SK-N-DZ (cell line): Measurements from ENCODE around the gene ECHS1.
"Not testable (repeated sequence)": the region's sequence is repeated elsewhere in the genome, so short reads cannot be mapped to it uniquely, and the experiment has no call there.

ENCODE experiments used
- DNase-seq: peaks from one replicate; pipeline ENCODE4 v3.0.0-alpha.2; 2015; ENCODE audit warnings: low spot score

ECHS1 gene

DNA sequence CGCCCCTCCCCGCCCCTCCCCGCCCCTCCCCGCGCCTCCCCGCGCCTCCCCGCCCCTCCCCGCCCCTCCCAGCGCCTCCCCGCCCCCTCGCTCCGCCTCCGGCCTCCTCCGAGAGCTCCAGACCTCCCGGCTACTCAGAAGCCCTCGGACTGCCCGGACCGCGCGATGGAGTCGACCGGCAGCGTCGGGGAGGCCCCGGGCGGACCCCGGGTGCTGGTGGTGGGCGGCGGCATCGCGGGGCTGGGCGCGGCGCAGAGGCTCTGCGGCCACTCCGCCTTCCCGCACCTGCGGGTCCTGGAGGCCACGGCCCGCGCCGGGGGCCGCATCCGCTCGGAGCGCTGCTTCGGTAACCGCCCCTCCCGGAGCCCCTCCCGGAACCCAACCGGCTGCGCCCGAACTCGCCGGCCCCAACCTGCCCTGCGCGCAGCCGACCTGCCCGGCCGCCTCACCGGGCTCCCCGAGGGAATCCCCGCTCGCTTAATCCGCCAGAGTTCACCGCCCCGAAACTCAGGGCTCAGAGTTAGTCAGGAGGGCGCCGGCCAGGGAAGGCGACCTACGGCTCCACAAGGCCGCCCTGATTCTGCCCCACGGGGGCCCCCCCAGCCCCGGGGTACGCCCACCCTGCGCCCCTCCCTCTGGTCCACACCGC lies 6.1 kb upstream of the ECHS1 start, which contains the start of gene PAOX:
Gene PAOX, plus strand, starts transcription at position 111 of the 649 bp plus-strand sequence. Its CDS starts 55 bp downstream, at position 166.
- no peak for DNase-seq

DNA sequence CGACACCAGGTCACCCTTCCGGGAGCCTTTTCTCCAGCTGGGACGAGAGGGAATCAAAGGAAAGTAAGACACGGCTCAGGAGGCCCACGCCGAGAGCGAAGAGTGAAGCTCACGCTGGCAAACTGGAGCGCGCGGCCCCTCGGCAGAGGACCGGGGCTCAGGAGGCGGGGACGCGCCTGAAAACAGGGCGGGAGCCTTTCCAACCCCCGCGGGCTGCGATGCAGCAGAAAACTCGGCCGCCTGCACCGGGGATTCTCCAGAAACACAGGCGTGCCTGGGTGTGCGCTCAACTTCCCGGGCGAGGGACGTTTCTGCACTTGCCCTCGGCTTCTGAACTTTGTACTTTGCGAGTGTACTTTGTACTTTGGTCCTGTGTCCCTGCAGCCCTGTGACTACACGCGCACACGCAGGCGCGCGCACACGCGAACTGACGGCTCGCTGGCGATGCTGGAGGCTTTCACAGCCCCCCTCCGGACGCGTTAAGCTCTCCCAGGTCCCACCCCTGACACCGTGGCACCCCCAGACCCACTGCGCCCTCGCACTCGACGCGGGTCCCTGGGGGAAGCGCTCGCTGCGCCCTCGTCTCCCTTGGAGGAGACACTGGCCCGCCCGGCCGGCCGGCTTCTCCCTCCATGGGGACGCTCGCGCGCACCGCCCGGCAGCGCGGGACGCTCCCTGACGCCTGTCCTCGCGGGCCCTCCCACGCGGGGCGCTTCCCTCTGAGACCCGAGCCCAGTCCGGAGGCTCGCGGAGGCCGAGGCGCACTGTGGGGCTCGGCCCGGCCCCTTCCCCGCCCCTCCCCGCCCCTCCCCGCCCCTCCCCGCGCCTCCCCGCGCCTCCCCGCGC lies 5.3 kb upstream of the ECHS1 start:
- DNase-seq = peak; percentile 55

DNA sequence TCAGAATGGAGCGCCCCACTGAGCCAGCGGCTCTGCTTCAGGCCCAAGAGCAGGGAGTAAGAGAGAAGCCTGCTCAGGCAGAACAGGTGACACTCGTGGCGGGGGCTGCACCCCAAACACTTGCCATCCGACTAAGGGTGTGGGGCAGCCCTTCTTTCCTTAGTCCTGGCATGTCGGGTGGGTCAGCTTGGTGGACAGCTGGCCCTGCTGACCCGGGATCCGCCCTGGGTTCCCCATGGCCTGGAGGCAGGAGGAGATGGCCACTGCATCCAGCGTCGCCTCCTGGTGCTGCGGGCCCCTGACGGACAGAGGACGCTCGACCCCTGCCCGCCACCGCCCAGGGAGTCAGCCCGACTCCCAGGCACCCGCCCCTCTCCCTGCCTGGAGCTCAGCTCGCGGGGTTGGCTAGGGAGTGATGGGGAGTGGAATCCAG lies 4.7 kb upstream of the ECHS1 start:
- DNase-seq = no peak

DNA sequence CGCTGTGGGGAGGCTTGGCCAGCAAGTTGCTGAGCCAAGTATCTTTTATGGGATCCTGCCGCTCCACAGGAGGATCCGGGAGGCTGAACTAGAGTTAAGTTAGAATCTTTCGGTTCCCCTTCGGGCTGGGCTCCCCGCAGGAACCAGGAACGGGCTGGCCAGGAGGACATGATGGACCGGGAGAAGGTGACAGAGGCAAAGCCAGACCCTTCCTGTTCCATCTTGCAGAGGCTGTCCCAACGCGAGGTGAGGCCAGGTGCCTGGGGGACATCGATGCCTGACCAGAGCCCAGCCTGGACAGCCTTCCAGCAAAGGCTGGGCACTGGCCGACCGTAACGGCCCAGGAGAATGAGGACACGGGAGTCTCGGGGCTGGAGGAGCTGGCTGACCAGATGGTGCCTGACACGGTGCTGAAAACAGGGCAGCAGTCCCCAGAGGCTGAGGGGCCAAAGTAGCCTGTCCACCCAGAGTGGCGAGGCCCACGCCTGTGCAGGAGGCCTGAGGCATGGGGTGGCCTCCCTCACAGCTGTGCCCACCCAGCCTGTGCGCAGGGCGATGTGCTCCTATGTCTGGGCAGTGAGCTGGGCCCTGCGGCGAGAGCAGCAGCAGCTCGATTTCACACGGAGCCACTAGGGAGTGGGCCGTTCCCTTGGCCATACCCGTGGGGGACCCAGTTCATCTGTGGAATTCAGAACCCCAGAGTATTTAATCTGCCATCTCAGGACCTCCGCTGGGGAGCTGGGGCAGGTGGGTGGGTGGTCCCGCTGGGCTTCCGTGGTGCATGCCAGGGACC lies 4.1 kb upstream of the ECHS1 start:
- no peak for DNase-seq

DNA sequence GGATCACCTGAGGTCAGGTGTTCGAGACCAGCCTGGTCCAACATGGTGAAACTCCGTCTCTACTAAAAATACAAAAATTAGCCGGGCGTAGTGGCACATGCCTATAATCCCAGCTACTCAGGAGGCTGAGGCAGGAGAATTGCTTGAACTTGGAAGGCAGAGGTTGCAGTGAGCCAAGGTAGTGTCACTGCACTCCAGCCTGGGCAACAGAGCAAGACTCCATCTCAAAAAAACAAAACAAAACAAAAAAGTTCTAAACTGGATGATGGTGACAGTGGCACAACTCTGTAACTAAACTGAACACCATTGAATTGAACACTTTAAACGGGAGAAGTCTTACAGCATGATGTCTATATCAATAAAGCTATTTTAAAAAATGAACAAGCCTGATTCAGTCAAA lies 3.0 kb upstream of the ECHS1 start:
- not testable (repeated sequence) for DNase-seq

DNA sequence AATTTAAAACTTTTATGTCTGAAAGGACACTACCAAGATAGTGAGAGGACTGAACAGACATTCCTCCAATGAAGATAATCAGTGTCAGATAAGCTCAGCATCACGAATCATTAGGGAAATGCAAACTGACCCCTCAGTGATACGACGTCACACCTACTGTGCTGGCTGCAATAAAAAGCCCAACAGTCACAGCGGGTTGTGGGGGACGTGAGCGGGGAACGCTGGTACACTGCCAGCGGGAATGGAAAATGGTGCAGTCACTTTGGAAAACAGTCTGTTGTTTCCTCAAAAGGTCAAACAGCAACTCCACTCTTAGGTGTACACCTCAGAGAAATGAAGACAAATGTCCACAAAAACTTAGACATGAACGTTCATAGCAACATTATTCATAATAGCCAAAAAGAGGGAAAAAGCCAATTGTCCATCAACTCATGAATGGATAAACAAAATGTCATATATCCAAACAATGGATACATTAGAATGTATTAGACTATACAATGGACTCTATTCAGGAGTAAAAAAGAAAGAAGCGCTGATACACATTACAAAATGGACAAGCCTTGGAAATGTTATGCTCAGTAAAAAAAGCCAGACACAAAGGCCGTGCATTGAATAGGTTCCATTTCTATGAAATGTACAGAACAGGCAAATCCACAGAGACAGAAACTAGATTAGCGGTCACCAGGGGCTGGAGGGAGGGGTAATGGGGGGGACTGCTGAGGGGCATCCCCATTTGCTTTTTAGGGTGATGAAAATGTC lies 2.4 kb upstream of the ECHS1 start:
- no peak for DNase-seq

DNA sequence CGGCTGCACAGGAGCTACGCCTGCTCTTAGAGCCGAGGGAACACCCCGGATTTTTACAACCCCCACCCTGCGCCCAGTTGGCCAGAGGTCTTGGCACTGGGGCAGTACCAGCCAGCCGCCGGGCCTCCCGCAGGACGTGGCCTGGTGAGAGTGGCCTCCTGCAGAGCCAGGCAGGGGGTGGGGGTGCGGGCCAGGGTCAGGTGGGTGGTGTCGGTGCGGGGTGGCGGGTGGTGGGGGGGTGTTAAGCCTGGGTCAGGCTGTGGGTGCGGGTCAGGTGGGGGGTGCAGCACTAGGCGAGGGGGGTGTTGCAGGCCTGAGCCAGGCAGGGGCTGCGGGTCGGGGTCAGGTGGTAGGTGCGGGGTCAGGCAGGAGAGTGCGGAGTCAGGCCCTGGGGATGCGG lies 647 bp downstream of the ECHS1 start:
- no peak for DNase-seq

DNA sequence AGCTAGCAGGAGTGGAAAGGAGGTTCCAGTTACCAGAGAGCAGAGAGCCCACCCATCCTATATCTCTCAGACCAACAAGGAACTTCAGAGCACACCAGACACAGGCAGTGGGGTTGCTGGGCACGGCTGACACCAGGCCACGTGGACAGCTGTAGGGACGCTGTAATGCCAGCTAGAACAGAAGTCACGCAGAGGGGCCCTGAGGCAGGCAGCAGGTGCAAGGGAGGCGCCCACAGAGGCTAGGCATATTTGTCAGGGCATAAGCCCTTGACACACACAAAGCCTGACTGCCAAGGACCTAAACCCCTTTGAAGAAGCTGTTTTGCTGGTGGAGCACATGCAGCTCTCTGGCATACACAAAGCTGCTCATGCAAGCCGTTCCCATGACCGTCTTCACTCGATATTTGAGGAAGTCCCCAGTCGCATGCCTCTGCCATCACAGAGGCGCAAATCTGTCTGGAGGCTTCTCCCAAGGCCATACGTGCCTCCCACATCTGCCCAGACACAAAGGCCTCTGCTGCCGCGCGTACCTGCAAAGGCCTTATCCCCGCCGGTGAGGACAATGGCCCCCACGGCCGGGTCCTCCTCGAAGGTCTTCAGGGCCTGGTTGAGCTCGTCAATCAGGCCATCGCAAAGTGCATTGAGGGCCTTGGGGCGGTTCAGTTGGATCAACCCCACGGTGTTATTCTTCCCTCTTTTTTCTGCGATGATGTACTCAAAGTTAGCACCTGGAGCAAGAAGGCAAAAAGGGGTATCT lies 2.9 kb downstream of the ECHS1 start:
- DNase-seq = no peak

DNA sequence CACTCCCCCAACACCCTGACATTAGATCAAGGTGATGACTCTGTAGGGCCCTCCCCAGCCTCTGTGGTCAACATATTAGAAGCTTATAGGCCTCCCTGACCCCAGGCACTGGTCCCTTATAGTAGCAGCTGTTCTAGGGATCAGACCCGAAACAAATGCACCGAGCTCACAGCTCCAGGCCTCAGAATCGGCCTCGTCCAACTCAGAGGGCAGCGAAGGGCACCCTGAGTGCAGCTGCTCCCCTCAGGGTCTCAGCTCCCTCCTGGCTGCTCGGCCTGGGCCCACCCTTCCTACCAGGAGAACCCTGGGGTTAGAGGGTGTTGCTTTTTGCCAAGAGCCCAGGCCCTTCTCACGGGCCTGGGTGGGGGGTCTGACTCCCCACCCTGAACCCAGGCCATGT lies 5.0 kb downstream of the ECHS1 start:
- no peak for DNase-seq

DNA sequence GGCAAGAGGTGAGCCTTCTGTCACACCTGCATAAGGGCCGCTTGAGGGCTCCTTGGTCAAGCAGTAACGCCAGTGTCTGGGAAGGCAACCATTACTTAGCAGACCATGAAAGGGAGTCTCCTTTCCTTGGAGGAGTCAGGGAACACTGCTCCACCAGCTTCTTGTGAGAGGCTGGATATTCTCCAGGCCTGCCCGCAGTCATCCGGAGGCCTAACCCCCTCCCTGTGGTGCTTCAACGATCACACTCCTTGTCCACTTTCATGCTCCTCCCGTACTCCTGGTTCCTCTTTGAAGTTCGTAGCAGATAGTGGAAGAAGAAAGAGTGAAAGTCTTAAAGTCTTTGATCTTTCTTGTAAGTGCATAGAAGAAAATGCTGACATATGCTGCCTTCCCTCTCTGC lies 5.7 kb downstream of the ECHS1 start:
- not testable (repeated sequence) for DNase-seq

DNA sequence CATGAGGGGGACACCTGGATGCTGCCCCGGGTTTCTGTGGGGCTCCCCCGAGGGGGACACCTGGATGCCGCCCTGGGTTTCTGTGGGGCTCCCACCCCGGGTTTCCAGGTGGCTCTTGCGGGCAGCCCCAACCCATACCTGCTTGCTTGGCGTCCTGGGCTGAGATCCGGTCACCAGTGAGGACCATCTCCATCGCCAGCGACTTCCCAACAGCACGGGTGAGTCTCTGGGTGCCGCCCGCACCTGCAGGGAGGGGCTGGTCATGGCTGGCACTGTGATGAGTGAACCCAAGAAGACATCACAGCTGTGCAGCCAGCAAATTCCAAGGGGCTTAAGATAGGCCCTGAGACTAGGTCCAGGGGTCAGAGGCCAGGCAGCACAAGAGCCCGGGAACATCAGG lies 6.4 kb downstream of the ECHS1 start:
- DNase-seq = no peak

DNA sequence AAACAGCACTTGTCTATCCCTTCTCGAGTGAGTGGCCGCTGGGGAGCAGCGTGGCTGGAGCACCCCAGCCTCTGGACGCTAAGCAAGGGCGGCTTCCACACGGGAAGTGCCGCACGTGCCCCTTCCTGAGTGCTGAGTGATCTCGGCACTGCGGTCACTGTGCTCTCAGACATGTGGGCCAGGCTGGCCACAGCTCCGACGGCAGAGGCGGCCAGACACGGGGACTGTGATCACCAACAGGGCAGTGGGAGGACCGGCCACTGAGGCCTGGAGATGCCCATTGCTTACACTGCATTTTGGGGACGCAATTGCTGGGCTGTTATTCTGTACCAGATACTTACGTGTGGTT lies 7.0 kb downstream of the ECHS1 start:
- no peak for DNase-seq

DNA sequence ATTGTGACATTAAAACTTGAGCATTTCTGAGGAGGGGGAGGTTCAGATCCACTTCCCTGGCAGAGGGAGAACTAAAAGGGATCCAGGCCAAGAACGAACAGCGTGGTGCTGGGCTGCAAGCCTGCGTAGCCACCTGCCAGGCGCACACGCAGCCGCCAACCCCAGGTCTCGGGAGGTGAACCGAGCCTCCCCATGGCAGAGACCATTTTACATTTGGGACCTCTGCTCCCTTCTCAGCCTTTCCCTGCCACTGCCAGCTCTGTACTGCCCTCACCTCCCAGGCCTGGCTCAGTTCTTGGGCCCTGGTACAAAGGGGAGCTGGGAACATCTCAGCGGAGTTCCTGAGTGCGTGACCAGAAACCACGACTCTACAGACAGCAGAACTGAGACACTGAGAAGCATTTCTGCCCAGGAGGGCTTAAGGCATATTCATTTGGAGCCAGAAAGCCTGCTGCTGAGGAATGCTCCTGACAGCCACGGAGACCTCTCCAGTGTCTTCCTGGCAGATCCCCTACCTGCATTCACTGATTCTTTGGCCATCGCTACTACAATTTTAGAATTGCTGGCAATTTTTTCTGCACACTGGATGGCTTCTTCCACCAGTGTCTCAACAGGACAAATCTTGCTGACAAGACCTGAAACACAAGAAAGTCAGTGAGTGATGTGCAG lies 7.6 kb downstream of the ECHS1 start:
- no peak for DNase-seq

DNA sequence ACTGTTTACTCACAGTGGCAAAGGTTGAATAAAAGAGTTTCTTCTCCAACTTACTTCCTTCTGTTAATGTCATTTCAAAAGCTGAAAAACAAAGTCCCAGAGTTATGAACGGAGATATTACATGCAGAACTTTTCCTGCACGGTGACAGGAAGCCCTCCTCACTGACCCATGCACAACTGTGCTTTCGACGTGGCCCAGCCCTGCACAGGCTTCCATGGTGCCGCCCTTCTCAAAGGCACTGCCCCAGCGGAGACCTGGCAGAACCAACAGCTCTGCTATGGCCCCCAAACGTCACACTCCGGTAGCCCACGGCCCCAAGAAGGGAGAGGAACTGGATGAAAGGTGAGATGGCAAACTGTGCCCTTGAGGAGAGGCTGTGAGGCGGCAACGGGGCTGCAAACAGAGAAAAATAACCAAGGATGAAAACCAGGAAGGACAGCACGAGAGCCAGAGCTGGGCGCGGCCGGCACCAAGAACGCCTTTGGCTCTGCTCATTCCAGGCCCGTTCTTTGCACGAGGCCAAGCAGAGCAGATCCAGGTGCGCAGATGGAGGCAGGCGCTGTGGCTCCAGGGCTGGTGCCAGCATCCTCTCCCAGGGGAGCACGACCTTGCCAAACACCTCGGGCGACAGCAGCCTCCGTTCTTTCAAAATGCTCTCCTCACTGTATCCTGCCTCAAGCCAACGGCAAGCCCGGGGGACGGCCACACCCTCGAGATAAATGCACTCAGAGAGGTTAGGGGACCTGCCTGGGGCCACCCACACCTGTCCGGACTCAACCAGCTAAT lies 8.3 kb downstream of the ECHS1 start:
- no peak for DNase-seq

DNA sequence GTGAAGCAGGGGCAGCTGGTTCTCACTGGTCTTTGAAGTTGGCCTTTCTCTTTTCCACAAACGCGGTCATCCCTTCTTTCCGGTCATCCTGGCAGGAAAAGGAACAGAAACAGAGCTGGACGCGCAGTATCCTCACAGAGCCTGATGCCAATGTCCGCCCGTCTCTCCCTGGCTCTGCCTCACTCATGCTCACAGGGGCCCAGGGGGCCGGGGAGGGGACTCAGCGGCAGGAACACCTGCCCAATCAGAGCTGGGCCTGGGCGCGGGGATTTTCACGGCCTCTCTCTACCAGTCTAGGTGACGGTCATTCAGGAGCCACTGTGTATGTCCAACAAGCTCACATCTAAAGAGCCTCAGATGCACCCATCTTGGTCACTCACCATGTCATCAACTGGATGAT lies 10.3 kb downstream of the ECHS1 start:
- no peak for DNase-seq

DNA sequence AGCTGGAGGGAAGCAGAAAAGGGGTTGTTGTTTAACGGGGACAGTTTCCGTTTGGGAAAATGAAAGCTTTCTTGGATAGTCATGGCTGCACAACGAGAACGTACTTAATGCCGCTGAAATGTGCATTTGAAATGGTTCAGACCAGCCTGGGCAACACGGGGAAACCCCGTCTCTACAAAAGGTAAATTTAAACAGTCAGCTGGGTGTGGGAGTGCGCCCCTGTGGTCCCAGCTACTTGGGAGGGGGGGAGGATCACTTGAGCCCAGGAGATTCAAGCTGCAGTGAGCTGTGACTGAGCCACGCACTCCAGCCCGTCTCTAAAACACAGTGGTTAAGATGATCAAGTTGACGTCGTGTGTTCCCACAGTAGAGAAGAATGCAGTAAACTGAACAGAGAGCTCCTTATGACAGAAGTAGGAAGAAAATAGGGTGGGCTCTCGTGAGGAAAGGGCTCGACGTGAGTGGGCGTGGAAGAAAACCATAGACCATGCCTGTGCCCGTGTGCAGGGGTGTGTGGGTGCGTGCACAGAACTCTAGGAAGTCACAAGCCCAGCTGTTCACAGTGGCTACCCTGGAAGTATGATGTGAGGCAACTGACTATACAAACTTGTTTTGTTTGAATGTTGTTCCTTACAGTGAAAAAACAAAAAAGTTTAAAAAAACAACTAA lies 11.2 kb downstream of the ECHS1 start:
- DNase-seq = no peak

DNA sequence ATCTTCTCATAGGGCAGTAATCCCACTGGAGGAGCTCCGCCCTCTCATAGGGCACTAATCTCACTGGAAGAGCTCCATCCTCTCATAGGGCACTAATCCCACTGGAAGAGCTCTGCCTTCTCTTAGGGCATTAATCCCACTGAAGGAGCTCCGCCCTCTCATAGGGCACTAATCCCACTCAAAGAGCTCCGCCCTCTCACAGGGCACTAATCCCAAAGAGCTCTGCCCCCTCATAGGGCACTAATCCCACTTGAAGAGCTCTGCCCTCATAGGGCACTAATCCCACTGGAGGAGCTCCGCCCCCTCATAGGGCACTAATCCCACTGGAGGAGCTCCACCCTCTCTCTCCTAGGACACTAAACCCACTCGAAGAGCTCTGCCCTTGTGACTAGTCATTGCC lies 11.9 kb downstream of the ECHS1 start:
- no peak for DNase-seq

DNA sequence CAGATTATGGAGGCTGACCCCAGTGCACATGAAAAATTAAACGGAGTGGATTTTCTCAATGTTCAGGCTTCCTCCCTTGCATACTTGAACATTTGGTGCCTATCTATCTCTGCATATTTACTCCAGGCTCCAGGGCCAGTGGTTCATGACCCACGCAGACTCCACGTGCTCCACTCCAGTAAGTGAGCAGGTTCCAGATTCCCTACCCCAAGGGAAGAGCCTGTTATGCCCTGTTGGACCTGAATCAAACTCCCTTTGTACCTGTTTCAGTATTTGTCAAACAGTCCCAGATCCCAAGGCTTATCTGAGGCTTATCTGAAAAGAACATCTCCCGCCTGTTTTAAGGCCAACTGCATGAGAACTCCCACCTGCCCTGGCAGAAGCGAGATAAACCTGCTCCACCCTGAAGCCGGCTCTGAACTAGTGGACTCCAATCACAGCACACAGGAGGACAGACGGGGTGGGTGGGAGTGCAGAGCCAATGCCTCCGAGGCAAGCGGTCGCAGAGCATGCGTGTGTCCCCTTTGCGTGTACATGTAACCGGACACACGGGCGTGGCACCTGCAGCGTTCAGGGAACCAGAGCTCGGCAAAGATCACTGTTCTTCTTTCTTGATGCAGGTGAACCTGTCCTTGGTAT lies 13.1 kb downstream of the ECHS1 start:
- DNase-seq = peak; percentile 64
